Lower leg skin (tissue), 3 donors: ENCODE measurements around the gene PGLYRP1.

Experiments
- CTCF ChIP-seq, 3 donors: fragments of 450-650 bp; IDR thresholded peaks; one replicate each; pipeline ENCODE4 v1.5.1; 2016; ENCODE audit warnings: antibody characterized with exemption in 3 of 3, mild to moderate bottlenecking in 3 of 3, moderate library complexity in 2 of 3
- POLR2A ChIP-seq, 2 donors: fragments of 450-650 bp; IDR thresholded peaks; one replicate each; pipeline ENCODE4 v1.6.1; 2016 to 2017; ENCODE audit warnings: antibody characterized with exemption in 2 of 2, mild to moderate bottlenecking in 1 of 2, moderate library complexity in 1 of 2

- no peak for TF ChIP-seq CTCF (IDR thresholded peaks at IDR 0.05)
- no peak for TF ChIP-seq POLR2A (IDR thresholded peaks at IDR 0.05)
Measured at GRCh38 chr19:45978156-45978555, 44.7 kb downstream of the PGLYRP1 start.
